HCT116 (cell line): Measurements from ENCODE around the gene ZNF488.

Source experiments
- EGR1 ChIP-seq: IDR thresholded peaks from 2 replicates; pipeline ENCODE4 v1.6.1; 2012; ENCODE audit warnings: low read depth
- EZH2phosphoT487 ChIP-seq: fragments of 200-600 bp; IDR thresholded peaks from 2 replicates; pipeline ENCODE4 v1.6.1; 2018; ENCODE audit warnings: antibody characterized with exemption, borderline replicate concordance
- POLR2AphosphoS5 ChIP-seq: IDR thresholded peaks from 2 replicates; pipeline ENCODE4 v1.6.1; 2011; ENCODE audit warnings: mild to moderate bottlenecking, low read depth, low read length, moderate library complexity
- RAD21 ChIP-seq: IDR thresholded peaks from 2 replicates; pipeline ENCODE4 v1.6.1; 2012; ENCODE audit warnings: low read depth, mild to moderate bottlenecking
- SIN3A ChIP-seq: IDR thresholded peaks from 2 replicates; pipeline ENCODE4 v1.6.1; 2012; ENCODE audit warnings: low read depth
- ZNF274 ChIP-seq: fragments of 200-500 bp; sonication (Bioruptor generic); IDR thresholded peaks from 2 replicates; pipeline ENCODE4 v1.6.1; 2014; ENCODE audit warnings: mild to moderate bottlenecking, low read depth, low read length, inconsistent platforms
- TF ChIP-seq, protein P1 (sequence below), 3 experiments: fragments of 200-600 bp in 1 of 3; sonication (generic) in 1 of 3; IDR thresholded peaks in 2 of 3; conservative IDR thresholded peaks in 1 of 3; 2 replicates each; pipeline ENCODE4 v1.5.1; 2012 to 2017; ENCODE audit warnings: low read depth in 2 of 3, low read length in 2 of 3, antibody characterized with exemption in 1 of 3, borderline replicate concordance in 1 of 3, control low read depth in 1 of 3, mild to moderate bottlenecking in 1 of 3, mixed read lengths in 1 of 3, mixed run types in 1 of 3, moderate library complexity in 1 of 3; ENCODE audit not compliant: insufficient read depth in 1 of 3

- no peak for TF ChIP-seq EZH2phosphoT487
- TF ChIP-seq, protein P1, sequence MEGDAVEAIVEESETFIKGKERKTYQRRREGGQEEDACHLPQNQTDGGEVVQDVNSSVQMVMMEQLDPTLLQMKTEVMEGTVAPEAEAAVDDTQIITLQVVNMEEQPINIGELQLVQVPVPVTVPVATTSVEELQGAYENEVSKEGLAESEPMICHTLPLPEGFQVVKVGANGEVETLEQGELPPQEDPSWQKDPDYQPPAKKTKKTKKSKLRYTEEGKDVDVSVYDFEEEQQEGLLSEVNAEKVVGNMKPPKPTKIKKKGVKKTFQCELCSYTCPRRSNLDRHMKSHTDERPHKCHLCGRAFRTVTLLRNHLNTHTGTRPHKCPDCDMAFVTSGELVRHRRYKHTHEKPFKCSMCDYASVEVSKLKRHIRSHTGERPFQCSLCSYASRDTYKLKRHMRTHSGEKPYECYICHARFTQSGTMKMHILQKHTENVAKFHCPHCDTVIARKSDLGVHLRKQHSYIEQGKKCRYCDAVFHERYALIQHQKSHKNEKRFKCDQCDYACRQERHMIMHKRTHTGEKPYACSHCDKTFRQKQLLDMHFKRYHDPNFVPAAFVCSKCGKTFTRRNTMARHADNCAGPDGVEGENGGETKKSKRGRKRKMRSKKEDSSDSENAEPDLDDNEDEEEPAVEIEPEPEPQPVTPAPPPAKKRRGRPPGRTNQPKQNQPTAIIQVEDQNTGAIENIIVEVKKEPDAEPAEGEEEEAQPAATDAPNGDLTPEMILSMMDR (IDR thresholded peaks at IDR 0.05 in 2 of 3, conservative IDR thresholded peaks at IDR 0.05 in 1 of 3; ENCODE audit: borderline replicate concordance in 1 of 3, insufficient read depth in 1 of 3, low read depth in 2 of 3, low read length in 2 of 3), result no peak
- TF ChIP-seq POLR2AphosphoS5, result no peak
- TF ChIP-seq ZNF274, result no peak
- no peak for TF ChIP-seq RAD21
- no peak for TF ChIP-seq SIN3A
- no peak for TF ChIP-seq EGR1
These were observed 60.3 kb downstream of the ZNF488 start for GRCh38 chr10:47323636-47324296.
